Brain microvascular endothelial cell (primary cell): Measurements from ENCODE around the gene VAMP4.
A peak's percentile ranks its signal among the peaks of the same experiment; 100 is the strongest.

Experiments
- DNase-seq: peaks from one replicate; pipeline ENCODE4 v3.0.0-alpha.2; 2020
- H3K27ac ChIP-seq: fragments of 250-450 bp; sonication (Bioruptor Pico); 2 replicates; pipeline ENCODE4 v1.5.1; 2020; ENCODE audit warnings: mild to moderate bottlenecking, moderate library complexity
- H3K27me3 ChIP-seq: fragments of 250-450 bp; sonication (Bioruptor Pico); replicated peaks from 2 replicates; pipeline ENCODE4 v1.5.1; 2020; ENCODE audit warnings: mild to moderate bottlenecking
- H3K36me3 ChIP-seq: fragments of 250-450 bp; sonication (Bioruptor Pico); replicated peaks from 2 replicates; pipeline ENCODE4 v1.5.1; 2020; ENCODE audit warnings: mild to moderate bottlenecking
- H3K4me3 ChIP-seq: 2 replicates; pipeline ENCODE4 v1.5.1; 2011; ENCODE audit warnings: low read depth, mild to moderate bottlenecking, control low read depth, low read length, moderate library complexity
- in situ Hi-C: cut with HindIII; loops from 2 replicates; pipeline ENCODE4 v1.10.0; 2017; ENCODE audit warnings: low sequenced_read_pairs, low pct_ligation_motif_present
- TF ChIP-seq, protein P1 (sequence below): IDR thresholded peaks from 2 replicates; pipeline ENCODE4 v1.5.1; 2011; ENCODE audit warnings: low read depth, mild to moderate bottlenecking, moderate library complexity, low read length, control low read depth, inconsistent platforms; ENCODE audit errors: missing control alignments

Gene VAMP4

GRCh38 chr1:171785766-171786165 is 43.9 kb upstream of the VAMP4 start:
- no peak for DNase-seq
- TF ChIP-seq, protein P1, sequence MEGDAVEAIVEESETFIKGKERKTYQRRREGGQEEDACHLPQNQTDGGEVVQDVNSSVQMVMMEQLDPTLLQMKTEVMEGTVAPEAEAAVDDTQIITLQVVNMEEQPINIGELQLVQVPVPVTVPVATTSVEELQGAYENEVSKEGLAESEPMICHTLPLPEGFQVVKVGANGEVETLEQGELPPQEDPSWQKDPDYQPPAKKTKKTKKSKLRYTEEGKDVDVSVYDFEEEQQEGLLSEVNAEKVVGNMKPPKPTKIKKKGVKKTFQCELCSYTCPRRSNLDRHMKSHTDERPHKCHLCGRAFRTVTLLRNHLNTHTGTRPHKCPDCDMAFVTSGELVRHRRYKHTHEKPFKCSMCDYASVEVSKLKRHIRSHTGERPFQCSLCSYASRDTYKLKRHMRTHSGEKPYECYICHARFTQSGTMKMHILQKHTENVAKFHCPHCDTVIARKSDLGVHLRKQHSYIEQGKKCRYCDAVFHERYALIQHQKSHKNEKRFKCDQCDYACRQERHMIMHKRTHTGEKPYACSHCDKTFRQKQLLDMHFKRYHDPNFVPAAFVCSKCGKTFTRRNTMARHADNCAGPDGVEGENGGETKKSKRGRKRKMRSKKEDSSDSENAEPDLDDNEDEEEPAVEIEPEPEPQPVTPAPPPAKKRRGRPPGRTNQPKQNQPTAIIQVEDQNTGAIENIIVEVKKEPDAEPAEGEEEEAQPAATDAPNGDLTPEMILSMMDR, result no peak
- in situ Hi-C loops, result no loop called here
- Histone ChIP-seq H3K4me3 (no peak overlapping the region), H3K36me3 (peaks cover 60% of the 10 kb centered on the region), H3K27ac (no peak overlapping the region), H3K27me3 (no peaks in the 10 kb centered on the region)

DNA sequence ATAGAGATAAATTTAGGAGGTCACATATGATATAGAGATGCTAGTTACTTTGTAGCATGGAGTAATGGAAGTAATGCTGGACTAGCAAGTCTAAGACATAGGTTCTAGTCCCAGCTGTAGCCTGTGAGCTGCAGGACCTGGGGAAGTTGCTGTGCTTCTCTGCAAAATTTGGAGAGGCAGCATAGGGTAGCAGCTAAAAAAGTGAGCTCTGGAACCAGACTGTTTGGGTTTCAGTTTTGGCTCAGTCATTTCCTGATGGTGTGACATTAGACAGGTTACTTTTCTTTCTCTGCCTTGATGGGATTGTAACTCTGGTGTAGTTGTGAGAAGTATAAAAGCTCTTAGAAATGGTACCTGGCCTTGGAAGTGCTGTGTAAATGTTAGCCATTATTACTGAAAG is 42.9 kb upstream of the VAMP4 start:
- DNase-seq, result no peak
- H3K36me3 ChIP-seq, result peaks cover 52% of the 10 kb centered on the region
- H3K27ac ChIP-seq, result no peak overlapping the region
- no peaks in the 10 kb centered on the region for H3K27me3 ChIP-seq
- in situ Hi-C loops, result no loop called here
- no peak overlapping the region for H3K4me3 ChIP-seq
- TF ChIP-seq, protein P1, result no peak

DNA sequence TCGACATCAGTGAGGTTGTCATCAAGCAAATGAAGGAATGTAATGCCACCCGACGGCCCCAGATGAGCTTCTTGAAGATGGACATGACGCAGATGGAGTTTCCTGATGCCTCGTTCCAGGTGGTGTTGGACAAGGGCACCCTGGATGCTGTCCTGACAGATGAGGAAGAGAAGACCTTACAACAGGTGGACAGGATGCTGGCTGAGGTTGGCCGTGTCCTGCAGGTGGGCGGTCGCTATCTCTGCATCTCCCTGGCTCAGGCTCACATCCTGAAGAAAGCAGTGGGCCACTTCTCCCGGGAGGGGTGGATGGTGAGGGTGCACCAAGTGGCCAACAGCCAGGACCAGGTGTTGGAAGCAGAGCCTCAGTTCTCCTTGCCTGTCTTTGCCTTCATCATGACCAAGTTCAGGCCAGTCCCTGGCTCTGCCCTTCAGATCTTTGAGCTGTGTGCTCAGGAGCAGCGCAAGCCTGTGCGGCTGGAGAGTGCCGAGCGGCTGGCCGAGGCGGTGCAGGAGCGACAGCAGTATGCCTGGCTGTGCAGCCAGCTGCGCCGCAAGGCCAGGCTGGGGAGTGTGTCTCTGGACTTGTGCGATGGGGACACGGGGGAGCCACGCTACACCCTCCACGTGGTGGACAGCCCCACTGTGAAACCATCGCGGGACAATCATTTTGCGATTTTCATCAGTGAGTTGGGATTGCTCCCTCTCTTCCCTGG is 42.1 kb upstream of the VAMP4 start:
- H3K27ac ChIP-seq, result no peak overlapping the region
- TF ChIP-seq, protein P1, result no peak

GRCh38 chr1:171781176-171781875 is 39.5 kb upstream of the VAMP4 start, which contains the start of gene METTL13:
Gene METTL13 (plus strand): TSS chr1:171781660. CDS start chr1:171781968, 308 bp downstream.
- peak within 1 kb of the TSS; percentile 77 for H3K27ac ChIP-seq
- H3K4me3 ChIP-seq, result peak within 1 kb of the TSS; percentile 96
- DNase-seq, result peak; percentile 99
- H3K27me3 ChIP-seq, result no peaks in the 10 kb centered on the region
- peaks cover 22% of the 10 kb centered on the region for H3K36me3 ChIP-seq
- in situ Hi-C loops, result no loop called here
- TF ChIP-seq, protein P1, result no peak

More for the DNA sequence above, 42.1 kb upstream of the VAMP4 start:
- no peak overlapping the region for H3K4me3 ChIP-seq
- in situ Hi-C loops, result no loop called here
- H3K36me3 ChIP-seq, result peaks cover 46% of the 10 kb centered on the region
- no peak for DNase-seq
- H3K27me3 ChIP-seq, result no peaks in the 10 kb centered on the region

GRCh38 chr1:171780583-171781175 is 38.8 kb upstream of the VAMP4 start:
- TF ChIP-seq, protein P1, result no peak
- H3K4me3 ChIP-seq, result peak overlapping the region; percentile 46

More at GRCh38 chr1:171780583-171781175, 38.8 kb upstream of the VAMP4 start:
- Histone ChIP-seq H3K36me3 (peaks cover 16% of the 10 kb centered on the region), H3K27ac (peak overlapping the region; percentile 64), H3K27me3 (no peaks in the 10 kb centered on the region)
- in situ Hi-C loops, result no loop called here
- DNase-seq, result no peak
